Body of pancreas (tissue), 4 donors: ENCODE measurements around the gene LRRC47.

ENCODE experiments used
- CTCF ChIP-seq, 7 experiments: fragments of 450-650 bp in 4 of 7; fragments of 200-600 bp in 3 of 7; sonication (generic) in 3 of 7; IDR thresholded peaks; one replicate each; pipeline ENCODE4 v1.5.1; 2016 to 2019; ENCODE audit warnings: antibody characterized with exemption in 7 of 7
- POLR2A ChIP-seq, 3 donors: fragments of 450-650 bp; IDR thresholded peaks; one replicate each; pipeline ENCODE4 v1.6.1; 2016; ENCODE audit warnings: antibody characterized with exemption in 3 of 3, mild to moderate bottlenecking in 2 of 3

- TF ChIP-seq CTCF (IDR thresholded peaks at IDR 0.05) (no peak), POLR2A (IDR thresholded peaks at IDR 0.05) (no peak)
These were observed 61.7 kb downstream of the LRRC47 start for GRCh38 chr1:3734602-3735001.
